H1 (cell line): ENCODE measurements around the gene PLBD2. TPM values are rescaled to one million over a fixed set of nuclear protein-coding genes. Genes with fewer than 3 reads are reported as not detected.

Experiments
- CBX5 ChIP-seq: fragments of 300-800, 300-1000 bp; sonication (generic); IDR thresholded peaks from 2 replicates; pipeline ENCODE4 v1.7.1; 2016; ENCODE audit warnings: antibody characterized with exemption, low read length, low read depth
- polyA plus RNA-seq, 7 experiments: library from polyadenylated mRNA; depleted of rRNA in 3 of 7; stranded (reverse) in 5 of 7; unstranded in 2 of 7; fragments of >200 nt in 5 of 7; fragments of 200-250 nt in 2 of 7; gene quantifications; 1 replicate in 5 of 7; 2 replicates in 1 of 7; 4 replicates in 1 of 7; pipeline versions ENCODE4 v1.2.1 to v1.2.3, GENCODE V29; 2011 to 2013; ENCODE audit warnings: missing spikeins in 2 of 7, mixed read lengths in 2 of 7
- total RNA-seq: library from RNA; stranded (reverse); fragmentation: NEBNext Ultra II Directional; extraction: Animal tissue kit (Norgen Biotek cat#: 25700); gene quantifications from 2 replicates; pipeline ENCODE4 v1.2.1, GENCODE V29; 2021

The PLBD2 gene
- total and polyA plus RNA-seq, 2 of the 8 experiments (the other 6 are each of a cell fraction or from before 2014, with no cell fraction given): 16.8 to 33.5 TPM

- TF ChIP-seq CBX5: no peak
These were observed 9.4 kb upstream of the PLBD2 start (continued) for GRCh38 chr12:113348849-113349536.
